Smooth muscle cell (in vitro differentiated cells): ENCODE results near the gene CNGB1. TPM values are rescaled to one million over a fixed set of nuclear protein-coding genes. Genes with fewer than 3 reads are reported as not detected.

Source experiments
- DNase-seq: peaks from one replicate; lab custom pipeline; 2025; ENCODE audit not compliant: unreplicated experiment; lab: John Stamatoyannopoulos, UW
- H2AFZ ChIP-seq: fragments of 200-600 bp; sonication (generic); 2 replicates; pipeline ENCODE4 v1.6.0; 2016; ENCODE audit warnings: antibody characterized with exemption, low read depth, mild to moderate bottlenecking
- H3F3A ChIP-seq: fragments of 200-600 bp; sonication (generic); 2 replicates; pipeline ENCODE4 v1.6.0; 2017; ENCODE audit warnings: antibody characterized with exemption, low read depth
- H3K27ac ChIP-seq: fragments of 200-600 bp; sonication (generic); 2 replicates; pipeline ENCODE4 v1.5.1; 2016; ENCODE audit warnings: low read depth, mild to moderate bottlenecking
- H3K27me3 ChIP-seq: fragments of 200-600 bp; sonication (generic); 2 replicates; pipeline ENCODE4 v1.6.1; 2016; ENCODE audit warnings: low read depth, mild to moderate bottlenecking
- H3K36me3 ChIP-seq: fragments of 200-600 bp; sonication (generic); 2 replicates; pipeline ENCODE4 v1.5.1; 2016; ENCODE audit warnings: low read depth
- H3K4me1 ChIP-seq: fragments of 200-600 bp; sonication (generic); 2 replicates; pipeline ENCODE4 v1.5.1; 2016; ENCODE audit warnings: low read depth
- H3K4me2 ChIP-seq: fragments of 200-600 bp; sonication (generic); 2 replicates; pipeline ENCODE4 v1.6.0; 2016; ENCODE audit warnings: mild to moderate bottlenecking
- H3K4me3 ChIP-seq: fragments of 200-600 bp; sonication (generic); 2 replicates; pipeline ENCODE4 v1.5.1; 2016; ENCODE audit warnings: mild to moderate bottlenecking
- H3K79me2 ChIP-seq: fragments of 200-600 bp; sonication (generic); 2 replicates; pipeline ENCODE4 v1.6.0; 2016; ENCODE audit warnings: low read depth, mild to moderate bottlenecking
- H3K9ac ChIP-seq: fragments of 200-600 bp; sonication (generic); 2 replicates; pipeline ENCODE4 v1.6.0; 2016; ENCODE audit warnings: low read depth
- H3K9me3 ChIP-seq: fragments of 200-600 bp; sonication (generic); replicated peaks from 2 replicates; pipeline ENCODE4 v1.5.1; 2016; ENCODE audit warnings: low read depth
- H4K20me1 ChIP-seq: fragments of 200-600 bp; sonication (generic); 2 replicates; pipeline ENCODE4 v1.6.0; 2016; ENCODE audit warnings: low read depth
- CTCF ChIP-seq: fragments of 200-600 bp; sonication (generic); IDR thresholded peaks from 2 replicates; pipeline ENCODE4 v1.5.1; 2017; ENCODE audit warnings: borderline replicate concordance, mild to moderate bottlenecking, antibody characterized with exemption; ENCODE audit not compliant: insufficient read depth, poor library complexity, severe bottlenecking
- WGBS: methylation state at CpG from one replicate; pipeline ENCODE4 v1.1.7; 2016; ENCODE audit warnings: low lambda C conversion rate; 5-methylcytosine and 5-hydroxymethylcytosine counted together
- polyA plus RNA-seq: library from polyadenylated mRNA; unstranded; fragments of >200 nt; fragmentation: Nextera tagmentation; extraction: Ambion mirVana; gene quantifications from 2 replicates; pipeline ENCODE4 v1.2.1, GENCODE V29; 2016
- total RNA-seq: library from RNA; depleted of rRNA; stranded (reverse); fragments of >200 nt; gene quantifications from 2 replicates; pipeline ENCODE4 v1.2.3, GENCODE V29; 2014

CNGB1 gene
- total and polyA plus RNA-seq, 2 experiments from 2014 or later: not detected

- no peak overlapping the region for H3K9ac ChIP-seq
- peaks cover 8% of the 10 kb centered on the region for H3K4me1 ChIP-seq
- H3K4me3 ChIP-seq: no peak overlapping the region
- H2AFZ ChIP-seq: no peak overlapping the region
- no peaks in the 10 kb centered on the region for H3K27me3 ChIP-seq
- no peak for DNase-seq
- H3F3A ChIP-seq: no peaks in the 10 kb centered on the region
- no peak overlapping the region for H3K27ac ChIP-seq
- no peaks in the 10 kb centered on the region for H4K20me1 ChIP-seq
- TF ChIP-seq CTCF: no peak
- H3K9me3 ChIP-seq: no peaks in the 10 kb centered on the region
- no peaks in the 10 kb centered on the region for H3K79me2 ChIP-seq
- WGBS: 94% methylated on average over 2 of the region's 2 CpGs
- H3K36me3 ChIP-seq: no peaks in the 10 kb centered on the region
- H3K4me2 ChIP-seq: no peak overlapping the region
These were observed 5.4 kb upstream of the CNGB1 start for GRCh38 chr16:57976331-57976796.

GRCh38 chr16:57972306-57972705 is 1.4 kb upstream of the CNGB1 start:
- Histone ChIP-seq H3K79me2 (no peaks in the 10 kb centered on the region), H3K4me1 (peaks cover 8% of the 10 kb centered on the region), H3K9ac (no peak overlapping the region), H3F3A (no peaks in the 10 kb centered on the region), H4K20me1 (no peaks in the 10 kb centered on the region), H3K27me3 (no peaks in the 10 kb centered on the region), H3K36me3 (no peaks in the 10 kb centered on the region), H3K9me3 (no peaks in the 10 kb centered on the region), H2AFZ (no peak overlapping the region), H3K4me3 (no peak overlapping the region), H3K4me2 (no peak overlapping the region), H3K27ac (no peak overlapping the region)
- no peak for TF ChIP-seq CTCF
- no peak for DNase-seq
- 93% methylated on average over 4 of the region's 4 CpGs for WGBS

- TF ChIP-seq CTCF: no peak
- Histone ChIP-seq H3K9ac (no peak overlapping the region), H4K20me1 (no peaks in the 10 kb centered on the region), H2AFZ (no peak overlapping the region), H3F3A (no peaks in the 10 kb centered on the region), H3K27me3 (no peaks in the 10 kb centered on the region), H3K4me1 (peaks cover 8% of the 10 kb centered on the region), H3K79me2 (no peaks in the 10 kb centered on the region), H3K4me2 (no peak overlapping the region), H3K9me3 (no peaks in the 10 kb centered on the region), H3K27ac (no peak overlapping the region), H3K4me3 (no peak overlapping the region), H3K36me3 (no peaks in the 10 kb centered on the region)
- 80% methylated on average over 1 of the region's 1 CpG for WGBS
- no peak for DNase-seq
These were observed 920 bp upstream of the CNGB1 start for GRCh38 chr16:57971848-57972247.

GRCh38 chr16:57970319-57970718 is 609 bp downstream of the CNGB1 start:
- no peak for TF ChIP-seq CTCF
- Histone ChIP-seq H3K4me2 (no peak overlapping the region), H3K36me3 (no peaks in the 10 kb centered on the region), H3K9ac (no peak overlapping the region), H3K79me2 (no peaks in the 10 kb centered on the region), H3K4me3 (no peak overlapping the region), H3K27ac (no peak overlapping the region), H3F3A (no peaks in the 10 kb centered on the region), H3K27me3 (no peaks in the 10 kb centered on the region), H2AFZ (no peak overlapping the region), H4K20me1 (no peaks in the 10 kb centered on the region), H3K4me1 (no peaks in the 10 kb centered on the region), H3K9me3 (no peaks in the 10 kb centered on the region)
- DNase-seq: no peak
- WGBS: 85% methylated on average over 13 of the region's 13 CpGs
